WTC11 (cell line): ENCODE results near the gene CGGBP1. TPM values are rescaled to one million over a fixed set of nuclear protein-coding genes. Genes with fewer than 3 reads are reported as not detected.

ENCODE experiments used
- ATAC-seq: fragments of 200-7000 bp; cut with Tn5 transposase; 2 replicates; pipeline ENCODE4 v1.10.0; 2021; ENCODE audit warnings: mild to moderate bottlenecking, moderate library complexity
- Bru-seq: library from RNA; stranded (reverse); fragments of 400-500 nt; gene quantifications from one replicate; lab custom pipeline; 2021; lab: Mats Ljungman, UMichigan
- CTCF ChIA-PET: fragments of 300-600 bp; sonication (Branson Sonifier 250); formaldehyde crosslinking; loops from one replicate; lab custom pipeline; 2021; ENCODE audit warnings: antibody characterized with exemption; lab: Charles Lee
- POLR2A ChIA-PET: fragments of 350-600 bp; sonication (Branson Sonifier 250); formaldehyde crosslinking; loops from one replicate; lab custom pipeline; 2021; ENCODE audit warnings: antibody characterized with exemption; lab: Charles Lee
- DNase-seq: peaks from one replicate; pipeline ENCODE4 v3.0.0; 2021; ENCODE audit warnings: low spot score
- H3K27ac Mint-ChIP-seq: 2 replicates; pipeline ENCODE4 v1.8.0; 2021; ENCODE audit warnings: mixed read lengths
- H3K27me3 Mint-ChIP-seq: 2 replicates; pipeline ENCODE4 v1.8.0; 2021; ENCODE audit warnings: low read depth, mild to moderate bottlenecking, moderate library complexity, mixed read lengths
- H3K36me3 Mint-ChIP-seq: 2 replicates; pipeline ENCODE4 v1.8.0; 2021; ENCODE audit warnings: mixed read lengths
- H3K4me1 Mint-ChIP-seq: 2 replicates; pipeline ENCODE4 v1.8.0; 2022; ENCODE audit warnings: mixed read lengths
- H3K4me3 Mint-ChIP-seq: 2 replicates; pipeline ENCODE4 v1.8.0; 2021; ENCODE audit warnings: mild to moderate bottlenecking, moderate library complexity, mixed read lengths
- H3K9me3 Mint-ChIP-seq: 2 replicates; pipeline ENCODE4 v1.8.0; 2021; ENCODE audit warnings: mixed read lengths
- CREB1 ChIP-seq: sonication (generic); formaldehyde crosslinking; IDR thresholded peaks from 2 replicates; pipeline ENCODE4 v1.8.0; 2023; ENCODE audit warnings: mild to moderate bottlenecking, missing genetic modification reagents
- E2F5 ChIP-seq: sonication (generic); formaldehyde crosslinking; IDR thresholded peaks from 2 replicates; pipeline ENCODE4 v1.8.1; 2022; ENCODE audit warnings: mild to moderate bottlenecking, moderate library complexity, missing genetic modification reagents
- ETV6 ChIP-seq: sonication (generic); formaldehyde crosslinking; IDR thresholded peaks from 2 replicates; pipeline ENCODE4 v1.8.1; 2022; ENCODE audit warnings: mild to moderate bottlenecking, missing genetic modification reagents
- GABPB1 ChIP-seq: sonication (generic); formaldehyde crosslinking; IDR thresholded peaks from 2 replicates; pipeline ENCODE4 v1.8.1; 2023; ENCODE audit warnings: mild to moderate bottlenecking, missing genetic modification reagents
- IRF2 ChIP-seq: sonication (generic); formaldehyde crosslinking; IDR thresholded peaks from 2 replicates; pipeline ENCODE4 v1.8.0; 2022; ENCODE audit warnings: low read depth, missing genetic modification reagents, borderline replicate concordance
- JUN ChIP-seq: sonication (generic); formaldehyde crosslinking; IDR thresholded peaks from 2 replicates; pipeline ENCODE4 v1.8.0; 2023; ENCODE audit warnings: mild to moderate bottlenecking, missing genetic modification reagents
- MAX ChIP-seq: sonication (generic); formaldehyde crosslinking; IDR thresholded peaks from 2 replicates; pipeline ENCODE4 v1.8.0; 2022; ENCODE audit warnings: mild to moderate bottlenecking, missing genetic modification reagents
- MYBL2 ChIP-seq: sonication (generic); formaldehyde crosslinking; IDR thresholded peaks from 2 replicates; pipeline ENCODE4 v1.8.1; 2023; ENCODE audit warnings: mild to moderate bottlenecking, moderate library complexity, missing genetic modification reagents
- NFE2L1 ChIP-seq: sonication (generic); formaldehyde crosslinking; IDR thresholded peaks from 2 replicates; pipeline ENCODE4 v1.8.1; 2023; ENCODE audit warnings: missing genetic modification reagents
- NFYB ChIP-seq: sonication (generic); formaldehyde crosslinking; conservative IDR thresholded peaks from 2 replicates; pipeline ENCODE4 v1.8.0; 2022; ENCODE audit warnings: low read depth, missing genetic modification reagents
- NR1H2 ChIP-seq: sonication (generic); formaldehyde crosslinking; IDR thresholded peaks from 2 replicates; pipeline ENCODE4 v1.9.0; 2021; ENCODE audit warnings: mild to moderate bottlenecking, moderate library complexity, missing genetic modification reagents
- SMAD4 ChIP-seq: sonication (generic); formaldehyde crosslinking; IDR thresholded peaks from 2 replicates; pipeline ENCODE4 v1.8.0; 2022; ENCODE audit warnings: mild to moderate bottlenecking, missing genetic modification reagents
- SP1 ChIP-seq: sonication (generic); formaldehyde crosslinking; conservative IDR thresholded peaks from 2 replicates; pipeline ENCODE4 v1.8.1; 2022; ENCODE audit warnings: missing genetic modification reagents
- TCF7 ChIP-seq: sonication (generic); formaldehyde crosslinking; IDR thresholded peaks from 2 replicates; pipeline ENCODE4 v1.8.0; 2022; ENCODE audit warnings: mild to moderate bottlenecking, low read depth, missing genetic modification reagents, moderate library complexity
- ZNF263 ChIP-seq: sonication (generic); formaldehyde crosslinking; IDR thresholded peaks from 2 replicates; pipeline ENCODE4 v1.8.1; 2022; ENCODE audit warnings: low read depth, mild to moderate bottlenecking, moderate library complexity, missing genetic modification reagents
- ZNF396 ChIP-seq: fragments of 250-450 bp; sonication (Bioruptor Pico); IDR thresholded peaks from 2 replicates; pipeline ENCODE4 v1.8.0; 2021; ENCODE audit warnings: mild to moderate bottlenecking, moderate library complexity, borderline replicate concordance
- ZNF416 ChIP-seq: fragments of 250-450 bp; sonication (Bioruptor Pico); IDR thresholded peaks from 2 replicates; pipeline ENCODE4 v1.9.0; 2021; ENCODE audit warnings: mild to moderate bottlenecking, inconsistent platforms
- ZNF423 ChIP-seq: fragments of 250-450 bp; sonication (Bioruptor Pico); IDR thresholded peaks from 2 replicates; pipeline ENCODE4 v2.1.2; 2022; ENCODE audit warnings: mild to moderate bottlenecking, moderate library complexity
- ZNF425 ChIP-seq: fragments of 250-450 bp; sonication (Bioruptor Pico); conservative IDR thresholded peaks from 2 replicates; pipeline ENCODE4 v1.9.0; 2021; ENCODE audit warnings: mild to moderate bottlenecking
- long read RNA-seq, 3 experiments: library from RNA in 1 of 3; library from capped mRNA in 1 of 3; library from polyadenylated mRNA in 1 of 3; unstranded in 2 of 3; stranded (forward) in 1 of 3; transcript quantifications; one replicate each; pipeline ENCODE4 v2.0.0, GENCODE V29; 2021
- total RNA-seq: library from RNA; stranded (reverse); gene quantifications from 3 replicates; pipeline ENCODE4 v1.2.3, GENCODE V29; 2021
- TF ChIP-seq, protein P1 (sequence below): sonication (generic); formaldehyde crosslinking; IDR thresholded peaks from 2 replicates; pipeline ENCODE4 v1.8.1; 2022; ENCODE audit warnings: missing genetic modification reagents, borderline replicate concordance

CGGBP1 gene
- 57.6 to 61.3 TPM (median 60.7 TPM) in 3 replicates for total RNA-seq
- Bru-seq, nascent RNA, result percentile 85 among the genes with signal in this experiment
- long read RNA-seq, experiment 1, full-length matches to known transcripts, result 577 of 603 reads
- long read RNA-seq, experiment 1, partial matches to known transcripts, result 17 of 603 reads
- long read RNA-seq, experiment 1, other reads (novel, unspliced or antisense), result 9 of 603 reads
- long read RNA-seq, experiment 2, full-length matches to known transcripts, result 90 of 97 reads
- long read RNA-seq, experiment 2, partial matches to known transcripts, result 4 of 97 reads
- long read RNA-seq, experiment 2, other reads (novel, unspliced or antisense), result 3 of 97 reads
- long read RNA-seq, experiment 3, full-length matches to known transcripts, result 21 of 24 reads
- long read RNA-seq, experiment 3, partial matches to known transcripts, result 0 of 24 reads
- long read RNA-seq, experiment 3, other reads (novel, unspliced or antisense), result 3 of 24 reads

GRCh38 chr3:88058581-88059379, at the start of gene CGGBP1, which contains the start of gene ZNF654:
Gene CGGBP1, minus strand, starts transcription at chr3:88059005. Its CDS starts 3,029 bp downstream, at chr3:88055976.
Gene ZNF654, plus strand, starts transcription at chr3:88059255. Its CDS starts 65 bp downstream, at chr3:88059320.
- Mint-ChIP-seq H3K9me3 (no peaks in the 10 kb centered on the region), H3K27me3 (no peaks in the 10 kb centered on the region), H3K36me3 (peaks cover 25% of the 10 kb centered on the region), H3K4me3 (peak within 1 kb of the TSS; percentile 96), H3K4me1 (peaks cover 19% of the 10 kb centered on the region)
- peak; percentile 98 for DNase-seq
- TF ChIP-seq GABPB1 (CRISPR knock-in tag), result peak; percentile 52; the same call in 1 of the 2 replicates
- peak; percentile 98 for TF ChIP-seq NFYB (CRISPR knock-in tag)
- no peak for TF ChIP-seq NR1H2 (CRISPR knock-in tag)
- 0 out of 2 replicates have a peak, but pooled peaks have one; percentile 46 for TF ChIP-seq ZNF263 (CRISPR knock-in tag)
- TF ChIP-seq ETV6, result peak; percentile 58
- TF ChIP-seq ZNF423 (CRISPR knock-in tag), result no peak
- no peak for TF ChIP-seq ZNF416
- peak; percentile 98 for TF ChIP-seq SP1 (CRISPR knock-in tag)
- TF ChIP-seq ZNF396 (CRISPR knock-in tag), result no peak
- TF ChIP-seq, protein P1, sequence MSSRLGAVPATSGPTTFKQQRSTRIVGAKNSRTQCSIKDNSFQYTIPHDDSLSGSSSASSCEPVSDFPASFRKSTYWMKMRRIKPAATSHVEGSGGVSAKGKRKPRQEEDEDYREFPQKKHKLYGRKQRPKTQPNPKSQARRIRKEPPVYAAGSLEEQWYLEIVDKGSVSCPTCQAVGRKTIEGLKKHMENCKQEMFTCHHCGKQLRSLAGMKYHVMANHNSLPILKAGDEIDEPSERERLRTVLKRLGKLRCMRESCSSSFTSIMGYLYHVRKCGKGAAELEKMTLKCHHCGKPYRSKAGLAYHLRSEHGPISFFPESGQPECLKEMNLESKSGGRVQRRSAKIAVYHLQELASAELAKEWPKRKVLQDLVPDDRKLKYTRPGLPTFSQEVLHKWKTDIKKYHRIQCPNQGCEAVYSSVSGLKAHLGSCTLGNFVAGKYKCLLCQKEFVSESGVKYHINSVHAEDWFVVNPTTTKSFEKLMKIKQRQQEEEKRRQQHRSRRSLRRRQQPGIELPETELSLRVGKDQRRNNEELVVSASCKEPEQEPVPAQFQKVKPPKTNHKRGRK, result no peak
- TF ChIP-seq MAX, result peak; percentile 48; the same call in 1 of the 2 replicates
- TF ChIP-seq MYBL2 (CRISPR knock-in tag), result 0 out of 2 replicates have a peak, but pooled peaks have one; percentile 51
- TF ChIP-seq NFE2L1, result no peak
- no peak for TF ChIP-seq TCF7 (CRISPR knock-in tag)
- TF ChIP-seq E2F5 (CRISPR knock-in tag), result no peak
- TF ChIP-seq SMAD4 (CRISPR knock-in tag), result 0 out of 2 replicates have a peak, but pooled peaks have one; percentile 22
- no peak for TF ChIP-seq IRF2
- TF ChIP-seq CREB1 (CRISPR knock-in tag), result no peak
- TF ChIP-seq JUN (CRISPR knock-in tag), result 0 out of 2 replicates have a peak, but pooled peaks have one; percentile 28
- no peak for TF ChIP-seq ZNF425 (CRISPR knock-in tag)
- TF ChIP-seq, all 79 proteins: peak for 9
- ChIA-PET POLR2A (interaction anchor here (0.7 to 1.3 kb wide), 6 partner anchors 10 to 1225 kb away, joined by 3 to 10 read pairs (median 3); partner anchors contain the start of gene C3orf38), CTCF (interaction anchor here (0.9 to 1.5 kb wide), 3 partner anchors 54 to 121 kb away, joined by 3 to 4 read pairs (median 3); no protein-coding TSS in a partner anchor)
- ATAC-seq, result peak; percentile 95
- H3K27ac Mint-ChIP-seq, result peak within 1 kb of the TSS; percentile 89
